GM19397 (cell line): Measurements from ENCODE around the gene AGPAT2.

Experiments used
- ATAC-seq: cut with Tn5 transposase; IDR thresholded peaks from one replicate; pipeline ENCODE4 v1.9.1; 2021; ENCODE audit warnings: mild to moderate bottlenecking, moderate library complexity; ENCODE audit not compliant: unreplicated experiment

AGPAT2 gene

DNA sequence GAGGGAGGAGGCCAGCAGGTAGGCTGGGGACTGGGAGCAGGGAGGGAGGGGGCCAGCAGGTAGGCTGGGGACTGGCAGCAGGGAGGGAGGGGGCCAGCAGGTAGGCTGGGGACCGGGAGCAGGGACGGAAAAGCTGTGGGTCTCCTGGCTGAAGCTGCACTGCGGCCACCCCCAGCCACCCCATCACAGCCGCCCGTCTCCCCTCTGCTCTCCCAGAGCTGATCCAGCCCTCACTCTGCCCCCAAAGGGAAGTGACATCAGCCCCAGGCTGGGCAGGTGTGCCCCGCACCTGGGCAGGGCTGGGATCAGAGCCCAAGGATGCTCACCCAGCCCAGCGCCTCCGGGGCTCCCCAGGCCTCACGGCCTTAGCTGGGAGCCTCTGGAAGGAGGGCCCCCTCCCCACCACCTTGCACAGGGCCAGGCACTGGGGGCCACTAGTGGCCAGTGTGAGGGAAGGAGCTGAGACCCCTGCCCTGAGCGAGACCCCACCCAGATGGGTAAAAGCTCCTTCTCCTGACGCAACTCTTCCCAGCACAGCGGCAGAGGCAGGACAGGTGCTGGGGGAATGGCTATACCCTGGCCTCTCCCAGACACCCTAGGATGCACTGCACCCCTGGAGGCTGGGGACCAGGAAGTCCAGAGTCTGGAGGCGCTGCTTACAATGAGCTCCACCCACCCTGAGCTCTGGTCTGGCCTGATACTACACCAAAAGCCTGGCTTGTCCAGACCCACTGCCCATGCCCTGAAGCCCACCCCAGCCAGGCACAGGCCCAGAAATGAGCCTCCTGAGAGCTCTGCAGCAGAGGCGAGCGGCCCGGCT, 11.6 kb downstream of the AGPAT2 start:
- no peak for ATAC-seq

DNA sequence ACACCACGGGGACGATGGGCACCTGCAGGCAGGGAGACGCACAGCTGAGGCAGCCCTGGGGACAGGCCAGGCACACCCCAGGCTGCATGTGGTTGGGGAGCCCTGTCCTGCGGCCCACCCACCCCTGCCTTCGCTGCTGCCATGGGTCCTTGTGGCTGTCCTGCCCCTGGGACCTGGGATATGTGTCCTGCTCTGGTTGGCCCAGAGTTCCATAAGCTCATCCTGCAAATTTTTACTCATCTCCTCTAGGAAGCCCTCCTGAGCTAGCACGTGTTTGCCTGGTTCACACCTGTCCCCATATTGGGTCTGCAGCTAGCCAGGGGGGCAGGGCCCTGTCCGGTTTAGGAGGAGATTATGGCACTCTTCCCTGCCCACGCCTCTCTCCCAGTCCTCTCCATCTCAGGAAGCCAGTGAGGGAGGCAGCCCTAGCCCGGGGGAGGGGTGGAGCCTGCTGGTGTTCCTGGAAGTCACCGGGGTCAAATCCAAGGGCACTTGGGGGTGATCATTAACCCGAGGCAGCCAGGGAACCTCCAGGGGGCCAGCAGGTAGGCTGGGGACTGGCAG, 12.4 kb downstream of the AGPAT2 start:
- ATAC-seq = no peak

- ATAC-seq = no peak
These were observed 13.1 kb downstream of the AGPAT2 start for GRCh38 chr9:136673975-136674785.

- ATAC-seq = no peak
These were observed 13.9 kb downstream of the AGPAT2 start for GRCh38 chr9:136673088-136673974.

DNA sequence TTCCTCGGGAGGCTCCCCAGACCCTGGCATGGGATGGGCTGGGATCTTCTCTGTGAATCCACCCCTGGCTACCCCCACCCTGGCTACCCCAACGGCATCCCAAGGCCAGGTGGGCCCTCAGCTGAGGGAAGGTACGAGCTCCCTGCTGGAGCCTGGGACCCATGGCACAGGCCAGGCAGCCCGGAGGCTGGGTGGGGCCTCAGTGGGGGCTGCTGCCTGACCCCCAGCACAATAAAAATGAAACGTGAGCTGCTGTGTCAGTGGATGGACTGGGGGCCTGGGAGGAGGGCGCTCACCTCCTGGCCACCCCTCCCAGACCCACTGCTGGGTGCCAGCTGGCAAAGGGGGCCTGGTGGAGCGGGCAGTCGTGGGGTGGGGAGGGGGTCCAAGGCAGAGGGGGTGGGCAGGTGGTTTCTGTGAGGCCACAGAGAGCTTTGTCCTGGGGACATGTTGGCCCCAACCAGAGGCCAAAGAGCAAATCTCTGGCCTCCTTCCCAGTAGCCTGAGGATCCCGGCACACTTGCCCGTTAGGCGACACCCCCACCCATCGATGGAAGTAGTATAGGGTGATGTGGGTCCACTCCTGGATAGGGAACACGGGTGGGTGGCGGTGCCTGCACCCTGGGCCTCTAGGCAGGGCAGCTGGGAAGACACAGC, 14.7 kb downstream of the AGPAT2 start:
- ATAC-seq = no peak

- no peak for ATAC-seq
These were observed 15.4 kb downstream of the AGPAT2 start for GRCh38 chr9:136671646-136672430.

- ATAC-seq = no peak
These were observed 16.0 kb downstream of the AGPAT2 start for GRCh38 chr9:136671254-136671614.

GRCh38 chr9:136670576-136671253, 16.5 kb downstream of the AGPAT2 start:
- no peak for ATAC-seq

GRCh38 chr9:136669791-136670464, 17.3 kb downstream of the AGPAT2 start:
- no peak for ATAC-seq

GRCh38 chr9:136668983-136669790, 18.1 kb downstream of the AGPAT2 start:
- no peak for ATAC-seq

DNA sequence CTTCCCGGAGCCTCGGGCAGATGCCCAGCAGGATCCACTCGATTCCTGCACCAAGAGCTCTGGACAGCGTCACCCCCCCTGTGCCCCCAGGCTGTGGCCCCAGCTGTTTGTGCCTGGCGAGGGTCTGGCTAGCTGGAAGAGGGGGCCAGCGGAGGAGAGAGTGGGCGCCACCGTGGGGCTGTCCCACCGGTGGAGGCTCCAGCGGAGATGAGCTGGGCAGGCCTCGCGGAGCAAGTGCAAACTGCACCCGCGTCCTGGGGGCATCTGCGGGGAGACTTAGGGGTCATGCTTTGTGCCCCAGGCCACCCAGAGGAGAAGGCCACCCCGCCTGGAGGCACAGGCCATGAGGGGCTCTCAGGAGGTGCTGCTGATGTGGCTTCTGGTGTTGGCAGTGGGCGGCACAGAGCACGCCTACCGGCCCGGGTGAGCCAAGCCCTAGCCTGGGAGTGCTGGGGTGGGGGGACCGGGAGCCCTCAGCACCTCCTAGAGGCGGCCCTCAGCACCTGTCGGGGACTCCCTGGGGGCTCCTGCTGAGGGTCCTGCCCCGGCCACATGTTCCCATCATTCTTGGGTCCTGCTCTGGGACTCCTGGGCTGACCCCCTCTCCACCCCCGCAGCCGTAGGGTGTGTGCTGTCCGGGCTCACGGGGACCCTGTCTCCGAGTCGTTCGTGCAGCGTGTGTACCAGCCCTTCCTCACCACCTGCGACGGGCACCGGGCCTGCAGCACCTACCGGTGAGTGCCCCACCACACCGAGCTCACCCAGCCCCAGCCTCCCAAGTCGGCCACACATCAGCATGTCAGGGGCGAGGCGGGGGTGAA, 19.1 kb downstream of the AGPAT2 start:
- no peak for ATAC-seq

DNA sequence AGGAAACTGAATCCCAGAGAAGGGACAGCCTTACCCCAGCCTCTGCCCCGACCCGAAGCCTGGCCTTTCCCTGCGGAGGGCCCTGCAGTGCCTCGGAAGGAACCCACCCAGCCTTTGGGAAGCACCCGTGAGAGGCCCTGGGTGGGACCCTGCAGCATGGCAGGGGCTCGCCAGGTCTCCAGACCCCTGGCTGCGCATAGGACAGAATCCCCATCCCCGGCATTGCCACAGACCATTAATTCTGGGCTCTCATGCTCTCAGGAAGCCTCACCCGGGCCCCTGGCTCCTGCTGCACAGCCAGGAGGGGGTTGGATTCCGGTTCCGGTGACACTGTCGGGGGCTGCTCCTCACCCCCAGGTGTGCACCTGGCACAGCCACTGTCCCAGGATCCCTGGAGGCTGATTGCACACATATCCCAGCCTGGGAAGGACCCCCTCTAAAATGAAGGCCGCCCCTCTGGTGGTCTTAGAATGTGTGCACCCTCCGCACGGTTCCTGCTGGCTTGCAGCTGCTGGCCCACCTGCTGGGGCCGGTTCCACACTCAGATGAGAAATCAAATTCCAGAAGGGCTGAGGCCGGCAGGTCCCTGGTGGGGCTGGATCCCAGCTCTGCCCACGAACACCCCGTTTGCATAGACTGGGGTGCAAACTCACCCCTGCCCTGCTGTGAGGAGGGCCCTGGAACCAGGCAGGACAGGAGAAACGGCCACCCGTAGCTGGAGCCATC, 19.9 kb downstream of the AGPAT2 start:
- ATAC-seq = no peak

GRCh38 chr9:136666372-136667213, 20.7 kb downstream of the AGPAT2 start:
- no peak for ATAC-seq

- no peak for ATAC-seq
These were observed 21.4 kb downstream of the AGPAT2 start for GRCh38 chr9:136665704-136666371.
